Heart left ventricle (tissue), 16 donors: ENCODE data around the gene C2CD2L. TPM values are rescaled to one million over a fixed set of nuclear protein-coding genes. Genes with fewer than 3 reads are reported as not detected.
"Not testable (repeated sequence)": the region's sequence is repeated elsewhere in the genome, so short reads cannot be mapped to it uniquely, and the experiment has no call there.

ENCODE experiments used
- ATAC-seq, 4 donors: fragments of 200-7000 bp; cut with Tn5 transposase; one replicate each; pipeline ENCODE4 v1.9.1; 2020 to 2022; ENCODE audit warnings: moderate library complexity in 4 of 4, mild to moderate bottlenecking in 3 of 4, moderate number of reproducible peaks in 1 of 4
- DNase-seq, 5 donors: peaks; one replicate each; pipeline ENCODE4 v3.0.0-alpha.2; 2020
- H3K27ac ChIP-seq, 12 donors: fragments of 200-600 bp; sonication (generic) in 4 of 12; one replicate each; pipeline versions ENCODE4 v1.5.0 to v1.8.0; 2016 to 2022; ENCODE audit warnings: mild to moderate bottlenecking in 2 of 12
- H3K27me3 ChIP-seq, 9 donors: fragments of 200-600 bp; sonication (generic) in 2 of 9; one replicate each; pipeline versions ENCODE4 v1.5.1 to v1.8.0; 2016 to 2022; ENCODE audit warnings: mild to moderate bottlenecking in 3 of 9
- H3K36me3 ChIP-seq, 9 donors: fragments of 200-600 bp; sonication (generic) in 2 of 9; one replicate each; pipeline versions ENCODE4 v1.5.0 to v1.8.0; 2018 to 2022; ENCODE audit warnings: mild to moderate bottlenecking in 2 of 9
- H3K4me1 ChIP-seq, 12 donors: fragments of 200-600 bp; sonication (generic) in 4 of 12; one replicate each; pipeline versions ENCODE4 v1.5.0 to v1.8.0; 2016 to 2022; ENCODE audit warnings: mild to moderate bottlenecking in 3 of 12
- H3K4me3 ChIP-seq, 12 donors: fragments of 200-600 bp; sonication (generic) in 4 of 12; one replicate each; pipeline versions ENCODE4 v1.5.0 to v1.8.0; 2017 to 2022; ENCODE audit warnings: mild to moderate bottlenecking in 9 of 12, moderate library complexity in 4 of 12
- H3K9me3 ChIP-seq, 12 donors: fragments of 200-600 bp; sonication (generic) in 4 of 12; one replicate each; pipeline versions ENCODE4 v1.5.0 to v1.8.0; 2016 to 2022; ENCODE audit warnings: mild to moderate bottlenecking in 1 of 12
- POLR2A ChIP-seq, 2 donors: fragments of 450-650 bp; IDR thresholded peaks; one replicate each; pipeline ENCODE4 v1.6.1; 2017; ENCODE audit warnings: antibody characterized with exemption in 2 of 2, mild to moderate bottlenecking in 2 of 2, moderate library complexity in 2 of 2
- WGBS, 4 donors: extraction: QIAGEN DNeasy Blood & Tissue Kit in 2 of 4; methylation state at CpG; one replicate each; pipeline versions ENCODE4 v1.1.5 to v1.1.7; 2013 to 2018; 5-methylcytosine and 5-hydroxymethylcytosine counted together
- intact Hi-C, 10 donors: fragments of 100-400 bp; cut with DNase I; formaldehyde crosslinking; loops; one replicate each; pipeline versions ENCODE4 v1.11.1 to v1.14.2; 2022
- polyA plus RNA-seq, 2 donors: library from polyadenylated mRNA; stranded (reverse); fragments of 200-250 nt; gene quantifications; one replicate each; pipeline ENCODE4 v1.2.3, GENCODE V29; 2013
- total RNA-seq, 9 donors: library from RNA; depleted of rRNA in 2 of 9; stranded (reverse); fragments of >200 nt in 2 of 9; fragmentation: NEBNext Ultra II Directional in 3 of 9; extraction: Animal tissue kit (Norgen Biotek cat#: 25700) in 3 of 9; gene quantifications; one replicate each; pipeline versions ENCODE4 v1.1.0 to v1.2.4, GENCODE V29; 2016 to 2023
- TF ChIP-seq, protein P1 (sequence below), 12 donors: fragments of 200-600 bp; sonication (generic) in 4 of 12; IDR thresholded peaks; one replicate each; pipeline versions ENCODE4 v1.5.0 to v1.8.0; 2018 to 2022; ENCODE audit warnings: antibody characterized with exemption in 12 of 12, mild to moderate bottlenecking in 5 of 12
- donor health status: ischemic (EF 13 %, LVEDD 7.1; RV severe dilation, severe dysfunction).
- donor health status: healthy with polysubstance abuse.
- donor health status: DM: no; HTN: yes; CAD: no.
- donor health status: DM: no; HTN: no; CAD: no.
- donor health status: ischemic (EF 25% LVEDD 6.9; RV normal size, moderate dysfunction).
- donor health status: ischemic (EF 25% LVEDD 5.7; RV mildly dilated, moderate dysfunction).
- donor health status: healthy.
- donor health status: DM: yes; HTN: yes; CAD: no.
- donor health status: ischemic (EF 35%, LVEDD 5.7; RV mildly dilated, moderate dysfunction).
- donor health status: nonischemic (EF 11% LVEDD 7.7; RV severe dilation, severe dysfunction).
- donor health status: DM: yes; HTN: yes; CAD: no.
- donor health status: PGD.
- donor health status: ischemic (EF 29% LVEDD 5.4; RV normal size, mild dysfunction).
- donor health status: nonischemic (EF 23%, LVEDD 6.1; RV moderate dilation, normal function).

The C2CD2L gene
- total and polyA plus RNA-seq, 11 donors, result 6.6 to 18.3 (median 11.2) TPM

DNA sequence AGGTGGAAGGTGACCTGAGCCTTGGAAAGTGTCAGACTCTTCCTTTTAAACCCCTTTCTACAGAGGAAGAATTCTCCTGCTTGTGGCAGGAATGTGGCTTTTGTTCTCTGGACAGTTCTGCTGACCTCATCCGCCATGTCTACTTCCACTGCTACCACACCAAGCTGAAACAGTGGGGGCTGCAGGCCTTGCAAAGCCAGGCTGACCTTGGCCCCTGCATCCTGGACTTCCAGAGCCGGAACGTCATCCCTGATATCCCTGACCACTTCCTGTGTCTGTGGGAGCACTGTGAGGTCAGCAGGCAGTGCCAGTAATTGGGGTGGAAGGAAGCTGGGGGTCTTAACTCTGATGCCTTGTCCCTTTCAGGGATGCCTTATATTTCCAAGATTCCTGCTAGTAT is 23.5 kb downstream of the C2CD2L start:
- TF ChIP-seq POLR2A (IDR thresholded peaks at IDR 0.05), result no peak
- TF ChIP-seq, protein P1, sequence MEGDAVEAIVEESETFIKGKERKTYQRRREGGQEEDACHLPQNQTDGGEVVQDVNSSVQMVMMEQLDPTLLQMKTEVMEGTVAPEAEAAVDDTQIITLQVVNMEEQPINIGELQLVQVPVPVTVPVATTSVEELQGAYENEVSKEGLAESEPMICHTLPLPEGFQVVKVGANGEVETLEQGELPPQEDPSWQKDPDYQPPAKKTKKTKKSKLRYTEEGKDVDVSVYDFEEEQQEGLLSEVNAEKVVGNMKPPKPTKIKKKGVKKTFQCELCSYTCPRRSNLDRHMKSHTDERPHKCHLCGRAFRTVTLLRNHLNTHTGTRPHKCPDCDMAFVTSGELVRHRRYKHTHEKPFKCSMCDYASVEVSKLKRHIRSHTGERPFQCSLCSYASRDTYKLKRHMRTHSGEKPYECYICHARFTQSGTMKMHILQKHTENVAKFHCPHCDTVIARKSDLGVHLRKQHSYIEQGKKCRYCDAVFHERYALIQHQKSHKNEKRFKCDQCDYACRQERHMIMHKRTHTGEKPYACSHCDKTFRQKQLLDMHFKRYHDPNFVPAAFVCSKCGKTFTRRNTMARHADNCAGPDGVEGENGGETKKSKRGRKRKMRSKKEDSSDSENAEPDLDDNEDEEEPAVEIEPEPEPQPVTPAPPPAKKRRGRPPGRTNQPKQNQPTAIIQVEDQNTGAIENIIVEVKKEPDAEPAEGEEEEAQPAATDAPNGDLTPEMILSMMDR (IDR thresholded peaks at IDR 0.05), result no peak
- Histone ChIP-seq H3K36me3 (peaks cover 0 to 87% (median 82%) of the 10 kb centered on the region in 9 donors), H3K4me1 (peaks cover 0 to 22% (median 2%) of the 10 kb centered on the region in 12 donors), H3K27ac (no peak overlapping the region), H3K9me3 (no peaks in the 10 kb centered on the region), H3K4me3 (no peak overlapping the region), H3K27me3 (no peaks in the 10 kb centered on the region)
- ATAC-seq, result no peak
- intact Hi-C loops, result loop anchor here in 1 of 10 donors (10.0 kb wide), 1 partner anchor 154 kb away; no protein-coding TSS in a partner anchor
- DNase-seq, result no peak
- 60 to 65% (median 62%) methylated on average over 3 of the region's 3 CpGs for WGBS, 4 donors

DNA sequence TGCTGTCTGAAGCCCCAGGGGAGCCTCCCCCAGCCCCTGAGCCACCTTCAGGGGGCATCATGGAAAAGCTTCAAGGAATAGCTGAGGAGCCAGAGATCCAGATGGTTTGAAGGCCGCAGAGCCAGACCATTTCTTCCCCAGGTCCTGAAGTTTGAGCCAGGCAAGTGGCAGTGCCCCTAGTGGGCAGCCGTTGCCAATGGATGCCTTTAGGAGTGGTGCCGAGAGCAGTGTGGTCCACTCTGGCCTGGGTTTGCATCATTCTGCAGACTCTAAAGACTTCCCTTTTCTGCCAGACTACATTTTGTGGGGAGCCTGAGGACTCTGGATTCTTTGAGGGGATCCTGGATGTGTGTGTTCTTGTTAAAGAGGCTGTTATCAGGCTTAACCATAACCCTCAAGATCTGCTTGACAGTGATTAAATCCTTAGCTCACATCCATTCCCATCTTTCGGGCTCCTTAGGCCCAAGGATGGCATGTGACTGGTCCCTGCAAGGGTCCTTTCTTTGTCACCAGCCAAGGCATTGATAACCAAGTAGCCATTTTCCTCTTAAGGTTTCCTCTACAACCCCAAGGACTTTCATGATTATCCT is 27.3 kb downstream of the C2CD2L start:
- Histone ChIP-seq H3K4me3 (no peak overlapping the region), H3K27ac (no peak overlapping the region), H3K27me3 (no peaks in the 10 kb centered on the region), H3K4me1 (peaks cover 0 to 21% (median 0%) of the 10 kb centered on the region in 12 donors), H3K36me3 (peaks cover 0 to 60% (median 56%) of the 10 kb centered on the region in 9 donors), H3K9me3 (no peaks in the 10 kb centered on the region)
- no peak for DNase-seq
- 63 to 80% (median 75%) methylated on average over 4 of the region's 4 CpGs for WGBS, 4 donors
- TF ChIP-seq, protein P1 (IDR thresholded peaks at IDR 0.05), result peak in 10 of 12 donors; percentile 21 to 51 (median 34)
- TF ChIP-seq POLR2A (IDR thresholded peaks at IDR 0.05), result no peak
- peak in 2 of 4 donors; percentile 41 to 62 for ATAC-seq
- intact Hi-C loops, result loop anchor here in 1 of 10 donors (10.0 kb wide), 1 partner anchor 150 kb away; no protein-coding TSS in a partner anchor

DNA sequence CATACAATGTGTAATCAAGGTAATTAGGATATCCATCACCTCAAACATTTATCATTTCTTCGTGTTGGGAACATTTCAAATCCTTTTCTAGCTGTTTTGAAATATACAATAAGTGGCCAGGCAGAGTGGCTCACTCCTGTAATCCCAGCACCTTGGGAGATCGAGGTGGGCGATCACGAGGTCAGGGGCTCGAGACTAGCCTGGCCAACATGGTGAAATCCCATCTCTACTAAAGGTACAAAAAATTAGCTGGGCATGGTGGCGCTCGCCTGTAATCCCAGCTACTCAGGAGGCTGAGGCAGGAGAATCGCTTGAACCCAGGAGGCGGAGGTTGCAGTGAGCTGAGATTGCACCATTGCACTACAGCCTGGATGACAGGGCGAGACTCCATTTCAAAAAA is 32.1 kb downstream of the C2CD2L start:
- intact Hi-C loops, result loop anchor here in 1 of 10 donors (10.0 kb wide), 1 partner anchor 146 kb away; no protein-coding TSS in a partner anchor
- WGBS, 4 donors, result 90 to 93% (median 92%) methylated on average over 10 of the region's 10 CpGs

DNA sequence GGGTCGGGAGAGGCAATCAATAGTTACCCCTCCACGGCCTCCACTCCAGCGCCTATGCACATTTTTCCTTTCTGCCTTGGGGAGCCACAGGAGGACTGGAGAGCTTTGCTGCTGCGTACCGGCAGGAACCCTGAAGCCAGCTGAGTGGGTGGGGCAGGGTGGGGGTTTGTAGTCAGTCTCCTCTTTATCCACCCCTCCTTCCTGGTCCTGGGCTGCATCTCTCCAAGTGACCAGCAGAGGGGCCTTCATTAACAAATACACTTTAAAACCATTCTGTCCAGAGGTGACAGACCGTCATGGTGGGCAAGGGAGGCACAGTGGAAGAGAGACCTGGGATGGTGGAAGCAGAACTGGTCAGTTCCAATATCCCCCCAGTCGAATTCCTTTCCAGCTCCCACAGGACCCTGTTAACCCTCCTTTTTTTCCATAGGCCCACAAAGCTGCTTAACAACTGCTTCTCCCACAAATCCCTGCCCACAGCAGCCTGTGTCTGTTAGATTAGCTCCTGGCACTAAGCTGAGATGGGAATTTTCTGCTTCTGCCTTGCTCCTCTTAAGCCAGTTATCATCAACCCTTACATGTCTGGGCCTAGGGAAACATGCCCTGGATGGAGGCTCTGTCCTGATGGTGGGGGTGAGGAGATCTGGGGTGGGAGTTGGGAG is 37.8 kb downstream of the C2CD2L start:
- TF ChIP-seq, protein P1 (IDR thresholded peaks at IDR 0.05), result peak; percentile 46 to 72 (median 62)
- no peak for TF ChIP-seq POLR2A (IDR thresholded peaks at IDR 0.05)
- whole genome bisulfite sequencing, 4 donors, result 13 to 17% (median 14%) methylated on average over 7 of the region's 7 CpGs
- no peaks in the 10 kb centered on the region for H3K36me3 ChIP-seq
- H3K27ac ChIP-seq, result no peak overlapping the region
- no peaks in the 10 kb centered on the region for H3K9me3 ChIP-seq
- intact Hi-C loops, result loop anchor here in 8 of 10 donors (1.0 to 10.0 kb wide), 8 partner anchors 47 to 332 kb away; partner anchors contain the start of genes MCAM (in 1 of the 8) and RNF26 (in 1 of the 8)
- peak in 4 of 5 donors; percentile 42 to 65 (median 47) for DNase-seq
- H3K4me3 ChIP-seq, result no peak overlapping the region
- H3K27me3 ChIP-seq, result peaks cover 0 to 39% (median 0%) of the 10 kb centered on the region in 9 donors
- ATAC-seq, result peak; percentile 67 to 91 (median 81)
- H3K4me1 ChIP-seq, result peaks cover 0 to 23% (median 7%) of the 10 kb centered on the region in 12 donors

More for the DNA sequence above, 32.1 kb downstream of the C2CD2L start:
- DNase-seq, ATAC-seq, H3K9me3 ChIP-seq, H3K27me3 ChIP-seq, H3K27ac ChIP-seq, H3K4me3 ChIP-seq: not testable (repeated sequence)
- Histone ChIP-seq H3K4me1 (peaks cover 0 to 10% (median 0%) of the 10 kb centered on the region in 12 donors), H3K36me3 (peaks cover 0 to 12% (median 8%) of the 10 kb centered on the region in 9 donors)
